Measurements from ENCODE around the gene FBXW8.
A peak's percentile ranks its signal among the peaks of the same experiment; 100 is the strongest.

Gene FBXW8

DNA sequence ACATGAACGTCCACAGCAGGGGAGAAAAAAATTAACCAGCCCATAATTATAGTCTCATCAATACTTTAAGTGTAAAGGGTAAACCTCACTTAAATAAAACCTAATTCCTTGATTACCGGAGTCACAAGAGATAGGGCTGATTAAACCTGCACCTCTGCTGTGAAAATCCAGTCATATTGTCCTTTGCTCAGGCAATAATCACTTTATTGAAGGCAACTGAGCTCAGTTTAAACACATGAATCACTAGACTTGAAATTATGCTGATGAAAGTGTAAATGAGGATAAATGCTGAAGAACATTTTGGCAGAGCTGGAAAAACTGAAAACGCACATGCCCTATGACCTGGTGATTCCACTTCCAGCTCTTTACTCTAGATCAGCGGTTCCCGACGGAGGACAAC lies 22.9 kb upstream of the FBXW8 start:
- DNase-seq: no peak

GRCh38 chr12:116890330-116890729 lies 20.4 kb upstream of the FBXW8 start:
- DNase-seq: no peak

GRCh38 chr12:116891019-116891418 lies 19.7 kb upstream of the FBXW8 start:
- no peak for DNase-seq

DNA sequence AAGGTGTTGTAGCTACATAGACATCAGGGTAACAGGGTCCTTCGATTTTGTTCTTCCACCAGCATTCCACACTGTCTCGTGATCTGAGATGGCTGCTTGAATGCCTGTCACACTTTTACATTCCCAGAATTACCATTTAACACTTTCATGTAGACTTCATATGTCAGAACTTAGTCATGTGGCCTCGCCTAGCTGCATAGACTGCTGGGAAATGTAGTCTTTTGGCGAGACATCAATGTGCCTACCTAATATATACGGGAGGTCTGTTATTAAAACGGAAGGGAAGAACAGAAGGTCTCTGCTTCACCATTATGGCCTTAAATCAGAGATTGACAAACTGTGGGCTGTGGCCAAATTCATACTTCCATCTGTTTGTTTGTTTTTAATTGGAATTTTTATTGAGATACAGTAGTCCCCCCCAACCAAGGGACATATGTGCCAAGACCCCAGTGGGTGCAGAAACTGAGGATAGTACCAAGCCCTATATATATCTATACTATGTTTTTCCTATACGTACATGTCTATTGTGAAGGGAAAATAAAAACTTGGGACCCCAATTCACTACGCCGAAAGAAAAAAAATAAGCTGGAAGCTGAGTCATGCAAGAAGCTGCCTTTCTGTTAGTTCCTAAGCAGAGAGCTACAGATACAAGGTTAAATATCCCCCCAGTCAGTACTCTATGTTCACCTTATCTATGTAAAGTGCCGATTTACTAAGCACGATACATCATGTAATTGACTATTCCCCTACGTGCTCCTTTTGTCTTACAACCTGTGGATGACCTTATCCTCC lies 18.2 kb upstream of the FBXW8 start:
- no peak for DNase-seq

- DNase-seq: no peak
Observed at GRCh38 chr12:116894913-116895312, 15.8 kb upstream of the FBXW8 start.

GRCh38 chr12:116896411-116896924 lies 14.3 kb upstream of the FBXW8 start:
- DNase-seq: no peak

- DNase-seq: no peak
Observed at GRCh38 chr12:116897476-116897875, 13.3 kb upstream of the FBXW8 start.

DNA sequence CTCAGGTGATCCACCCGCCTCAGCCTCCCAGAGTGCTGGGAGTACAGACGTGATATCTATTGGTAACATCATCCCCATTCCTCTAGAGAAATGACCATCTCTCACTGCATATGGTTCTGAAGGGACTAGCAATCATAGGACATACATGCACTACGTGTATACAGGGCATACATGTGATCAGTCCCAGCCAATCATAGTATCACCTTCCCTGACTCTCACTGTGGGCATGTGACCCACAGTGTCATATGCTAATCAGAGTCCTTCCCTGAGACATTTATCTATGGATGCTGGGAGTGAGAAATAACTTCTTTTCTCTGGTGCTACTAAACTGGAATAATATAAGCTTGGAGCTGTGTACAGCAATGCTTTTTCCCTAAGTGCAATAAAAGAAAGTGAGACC lies 12.1 kb upstream of the FBXW8 start:
- no peak for DNase-seq

- no peak for DNase-seq
Observed at GRCh38 chr12:116901612-116902011, 9.1 kb upstream of the FBXW8 start.

GRCh38 chr12:116903818-116904217 lies 6.9 kb upstream of the FBXW8 start:
- no peak for DNase-seq

- DNase-seq: no peak
Observed at GRCh38 chr12:116906285-116906684, 4.5 kb upstream of the FBXW8 start.

DNA sequence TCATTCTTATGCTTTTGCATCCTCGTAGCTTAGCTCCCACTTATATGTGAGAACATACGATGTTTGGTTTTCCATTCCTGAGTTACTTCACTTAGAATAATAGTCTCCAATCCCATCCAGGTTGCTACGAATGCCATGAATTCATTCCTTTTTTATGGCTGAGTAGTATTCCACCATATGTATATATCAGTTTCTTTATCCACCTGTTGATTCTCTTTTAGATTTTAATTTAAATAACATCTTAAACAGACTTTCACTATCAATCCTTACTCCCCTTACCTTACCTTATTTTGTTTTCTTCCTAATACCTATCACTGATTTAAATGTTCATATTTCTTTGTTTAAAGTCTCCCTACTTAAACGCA lies 488 bp upstream of the FBXW8 start:
- DNase-seq: no peak

- no peak for DNase-seq
Observed at GRCh38 chr12:116915326-116915725, 4.6 kb downstream of the FBXW8 start.

DNA sequence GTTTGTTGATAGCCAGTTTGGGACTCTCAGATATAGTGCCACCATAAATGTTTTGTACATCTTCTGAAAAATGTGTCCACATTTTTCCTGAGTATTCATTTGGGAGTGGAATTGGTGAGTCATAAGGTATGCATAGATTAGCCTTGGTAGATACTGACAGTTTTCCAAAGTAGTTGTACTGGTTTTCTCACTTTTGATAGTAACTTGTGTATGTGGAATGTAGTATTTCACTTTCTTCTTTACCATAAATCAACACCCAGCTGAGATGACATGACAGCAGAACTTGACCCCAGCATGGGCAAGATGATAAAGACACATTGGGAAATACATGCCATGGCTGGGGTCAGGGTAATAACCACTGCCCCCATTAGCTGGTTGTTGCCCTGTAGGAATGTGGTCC lies 5.4 kb downstream of the FBXW8 start:
- no peak for DNase-seq

DNA sequence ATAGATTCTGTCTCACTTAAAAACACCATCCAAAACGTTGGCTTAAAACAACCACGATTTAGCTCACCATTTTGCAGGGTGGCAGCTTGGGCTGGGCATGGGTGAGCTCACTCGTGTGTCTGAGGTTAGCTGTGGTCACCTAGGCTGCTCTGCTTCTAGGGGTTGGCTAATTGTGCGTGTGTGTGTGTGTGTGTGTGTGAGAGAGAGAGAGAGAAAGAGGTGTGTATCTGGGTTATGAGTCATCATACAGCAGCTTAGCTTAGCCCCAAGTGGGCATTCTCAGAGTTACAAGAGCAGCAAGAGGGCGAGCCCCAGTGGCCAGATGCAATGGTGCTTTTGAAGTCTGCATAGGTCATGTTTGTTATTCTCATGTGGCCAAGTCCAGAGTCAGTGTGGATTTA lies 6.0 kb downstream of the FBXW8 start:
- DNase-seq: peak in 1 of 2 experiments; percentile 41

DNA sequence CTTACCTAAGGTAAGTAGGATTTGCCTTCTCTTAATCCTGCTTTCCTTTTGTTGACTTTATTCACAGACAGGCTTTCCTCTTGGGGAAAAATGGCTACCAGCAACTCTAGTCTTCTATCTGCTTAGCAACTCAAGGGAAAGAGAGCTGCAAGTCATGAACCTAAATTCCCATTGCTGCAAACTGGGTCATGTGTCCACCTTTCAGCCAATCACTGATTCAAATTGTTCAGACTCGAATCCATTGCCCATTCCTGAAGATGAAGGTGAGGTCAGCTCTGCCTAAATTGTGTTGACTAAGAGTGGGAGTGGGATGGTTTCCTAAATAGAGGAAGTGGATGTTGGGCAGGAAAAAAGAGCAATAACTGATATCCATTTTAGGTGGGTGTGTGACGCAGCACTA lies 7.7 kb downstream of the FBXW8 start:
- DNase-seq: no peak

- no peak for DNase-seq
Observed at GRCh38 chr12:116919247-116919661, 8.5 kb downstream of the FBXW8 start.

DNA sequence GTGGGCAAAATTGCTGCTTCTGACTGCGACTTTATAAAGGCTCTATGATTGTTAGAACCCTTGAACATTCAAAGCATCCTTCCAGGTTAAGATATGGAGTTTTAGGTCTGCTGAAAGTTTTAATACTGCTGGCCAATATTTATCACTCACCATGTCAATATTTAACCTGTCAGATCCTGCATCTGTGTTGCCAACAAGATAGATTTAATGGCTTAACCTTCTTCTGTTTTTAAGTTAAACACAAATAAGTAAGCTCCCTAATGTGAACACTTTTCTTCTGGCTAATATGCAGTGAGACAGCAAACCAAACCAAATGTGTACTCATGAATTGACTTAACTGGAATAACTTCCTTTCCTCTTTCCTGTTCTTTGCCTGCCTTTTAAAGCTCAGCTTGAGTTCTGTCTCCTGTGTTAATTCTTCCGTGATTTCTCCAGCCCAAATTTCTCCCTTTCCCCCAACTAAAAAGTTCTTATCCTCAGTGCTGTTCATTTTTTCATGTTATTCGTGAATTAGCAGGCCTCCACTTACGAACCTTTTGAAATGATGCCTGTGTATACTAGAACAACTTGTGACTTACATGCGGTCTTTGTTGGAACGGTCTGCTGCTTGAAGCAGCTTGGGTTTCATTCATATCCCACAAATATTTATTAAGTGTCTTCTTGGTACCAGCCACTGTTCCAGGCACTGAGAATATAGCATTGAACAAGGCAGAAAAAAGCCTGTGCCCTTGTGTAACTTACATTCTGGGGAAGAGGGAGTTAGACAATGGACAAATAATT lies 9.1 kb downstream of the FBXW8 start:
- DNase-seq: no peak

- DNase-seq: no peak
Observed at GRCh38 chr12:116920939-116921338, 10.2 kb downstream of the FBXW8 start.

DNA sequence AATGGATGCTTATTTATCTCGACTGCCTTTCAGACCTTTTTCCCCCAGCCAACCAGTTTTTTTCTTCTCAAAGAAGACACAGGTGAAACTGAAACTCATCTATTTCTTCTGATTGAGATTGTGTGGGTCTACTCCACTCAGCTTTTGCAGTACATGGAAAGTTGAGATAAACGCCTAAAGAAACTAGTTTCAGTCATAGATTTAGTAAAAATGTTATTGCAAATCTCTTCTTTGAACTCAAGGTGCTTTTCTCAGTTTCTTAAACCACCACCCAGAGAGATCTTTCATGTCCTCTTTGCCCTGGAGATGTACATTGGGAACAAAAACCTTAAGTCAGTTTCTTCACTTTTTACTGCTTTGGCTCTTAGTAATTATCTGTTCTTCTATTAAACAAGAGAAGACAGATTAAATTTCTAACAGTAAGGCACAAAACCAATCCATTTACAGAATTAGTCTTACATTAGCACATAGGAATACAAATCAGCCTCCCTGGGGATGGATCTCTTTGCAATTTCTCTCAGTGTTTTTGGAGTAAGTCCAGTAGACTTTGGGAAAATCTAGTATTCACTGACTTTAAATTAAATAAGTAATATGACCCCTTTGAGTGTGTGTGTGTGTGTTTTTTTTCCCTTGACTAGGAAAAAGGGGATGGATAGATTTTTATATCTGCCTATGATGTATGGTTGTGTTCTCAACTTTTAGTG lies 11.6 kb downstream of the FBXW8 start:
- DNase-seq: no peak

GRCh38 chr12:116924558-116925453 lies 14.1 kb downstream of the FBXW8 start:
- DNase-seq: no peak
